NCI-H2196 treated with DMSO at 0.1 percent for 48 hours (cell line): Measurements from ENCODE around the gene B4GAT1.
"Not testable (repeated sequence)": the region's sequence is repeated elsewhere in the genome, so short reads cannot be mapped to it uniquely, and the experiment has no call there.

ENCODE experiments used
- DNase-seq: peaks from one replicate; lab custom pipeline; 2025; ENCODE audit not compliant: unreplicated experiment; lab: John Stamatoyannopoulos, UW

Gene B4GAT1

DNA sequence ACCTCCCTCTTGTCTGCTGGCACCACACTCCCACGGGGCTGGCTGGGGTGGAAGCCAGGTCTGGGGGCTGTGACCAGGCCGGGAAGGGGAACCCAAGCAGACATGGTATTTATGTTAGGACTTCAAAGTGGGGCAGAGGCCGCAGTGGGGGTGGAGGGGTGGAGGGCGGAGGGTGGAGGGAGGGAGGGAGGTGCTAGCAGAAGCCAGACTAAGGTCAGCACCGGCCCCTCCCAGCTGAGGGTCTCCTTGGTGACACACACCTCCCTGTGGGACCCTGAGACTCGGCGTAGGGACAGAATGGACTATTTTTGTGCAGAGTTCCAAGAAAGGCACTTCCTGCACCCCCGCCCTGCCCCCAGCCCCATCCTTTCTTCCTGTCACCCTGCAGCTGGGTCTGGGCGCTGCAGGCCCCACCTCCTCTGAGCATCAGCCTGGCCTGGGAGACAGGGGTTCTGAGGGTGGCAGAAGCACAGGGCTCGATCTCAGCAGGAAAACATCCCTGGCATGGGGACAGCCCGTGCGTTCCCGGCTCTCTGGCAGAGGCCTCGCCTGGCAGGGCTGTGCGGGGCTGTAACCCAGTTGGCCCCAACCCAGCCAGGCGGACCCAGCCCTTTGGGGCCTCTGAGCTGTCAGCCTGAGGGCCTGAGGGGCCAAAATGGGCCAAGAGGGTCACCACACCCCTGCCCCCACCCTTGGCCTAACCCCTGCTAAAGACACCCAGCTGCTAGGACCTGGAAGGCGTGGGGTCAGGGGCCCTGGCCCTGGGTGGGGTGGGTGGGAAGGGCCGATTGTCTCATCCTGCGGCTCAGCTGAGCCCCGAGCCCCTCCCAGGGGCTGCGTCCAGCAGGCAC, 20.9 kb downstream of the B4GAT1 start:
- DNase-seq: no peak

DNA sequence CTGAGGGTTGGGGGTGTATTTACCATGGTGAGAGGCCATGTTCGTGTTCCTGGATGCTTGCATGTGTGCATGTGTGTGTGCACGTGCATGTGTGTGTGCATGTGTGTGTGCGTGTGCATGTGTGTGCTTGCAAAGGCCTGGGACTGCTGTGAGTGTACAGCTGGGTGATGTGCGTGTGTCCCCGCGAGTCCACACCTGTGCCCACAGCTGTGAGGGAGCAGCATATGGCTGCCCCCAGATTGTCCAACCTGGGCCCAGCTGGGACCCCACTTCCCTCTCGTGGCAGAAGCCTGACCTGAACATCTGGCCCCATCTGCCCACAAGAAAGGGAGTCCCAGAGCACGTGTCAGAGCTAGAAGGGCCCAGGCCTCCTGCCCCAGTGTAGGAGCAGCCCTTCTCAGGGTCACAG, 22.2 kb downstream of the B4GAT1 start:
- no peak for DNase-seq

DNA sequence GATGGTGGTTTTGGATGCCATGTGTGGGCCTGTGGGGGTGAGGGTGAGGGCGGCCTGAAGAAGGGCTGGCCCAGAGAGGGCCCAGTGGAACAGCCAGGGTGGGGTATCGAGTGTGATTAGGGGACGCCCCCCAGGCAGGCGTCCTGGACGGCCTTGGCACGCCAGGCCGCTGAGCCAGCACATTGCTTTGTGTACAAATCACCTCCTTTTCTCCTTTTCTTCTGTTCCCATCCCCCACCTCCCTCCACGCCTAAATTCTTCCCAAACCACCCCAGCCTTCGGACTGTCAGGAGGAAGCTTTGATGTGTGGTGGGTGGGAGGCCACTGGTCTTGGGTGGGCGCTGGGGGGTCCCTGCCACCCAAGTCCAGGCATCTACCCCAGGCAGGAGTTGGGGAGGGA, 22.8 kb downstream of the B4GAT1 start:
- DNase-seq: no peak

DNA sequence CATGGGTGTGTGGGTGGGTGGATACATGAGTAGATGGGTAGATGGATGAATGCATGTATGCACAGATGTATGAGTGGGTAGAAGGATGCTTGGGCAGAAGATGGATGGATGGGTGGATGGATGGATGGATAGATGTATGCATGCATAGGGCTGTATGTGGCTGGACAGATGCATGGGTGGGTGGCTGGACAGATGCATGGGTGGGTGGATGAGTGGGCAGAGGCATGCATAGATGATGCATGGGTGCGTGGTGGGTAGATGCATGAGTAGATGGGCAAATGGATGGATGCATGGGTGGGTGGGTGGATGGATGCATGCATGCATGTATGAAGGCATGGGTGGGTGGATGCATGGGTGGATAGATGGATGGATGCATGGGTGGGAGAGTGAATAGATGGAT, 23.7 kb downstream of the B4GAT1 start:
- no peak for DNase-seq

DNA sequence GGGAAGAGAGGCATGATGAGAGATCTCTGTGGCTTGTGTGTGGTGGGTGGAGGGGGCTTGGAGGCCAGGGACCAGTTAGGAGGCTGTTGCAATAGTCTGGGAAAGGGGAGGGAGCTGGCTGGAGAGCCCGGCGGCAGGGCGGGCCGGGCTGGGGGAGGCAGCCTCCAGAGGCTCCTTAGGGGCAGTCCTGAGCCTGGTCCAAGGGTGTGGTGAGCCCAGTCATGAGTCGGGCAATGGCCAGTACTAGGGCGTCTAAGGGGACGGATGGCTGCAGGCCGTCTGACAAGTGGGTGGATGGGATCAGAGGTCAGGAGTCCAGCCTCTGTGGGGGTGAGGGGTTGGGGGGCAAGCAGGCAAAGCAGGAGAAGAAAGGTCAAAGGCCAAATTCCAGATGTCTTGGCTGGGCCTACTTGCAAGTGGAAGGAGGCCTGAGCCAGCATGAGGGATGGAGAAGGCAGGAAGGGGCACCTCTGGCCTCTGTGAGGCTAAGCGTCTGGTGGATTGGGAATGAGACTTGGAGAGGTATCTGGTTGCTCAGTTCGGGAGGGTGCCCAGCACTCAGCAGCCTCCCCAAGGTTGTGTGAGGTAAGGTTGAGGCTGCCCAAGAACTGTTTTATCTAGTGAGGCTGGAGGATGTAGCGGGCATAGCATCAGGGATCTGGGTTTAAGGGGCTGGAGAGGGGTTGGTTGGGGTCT, 24.5 kb downstream of the B4GAT1 start:
- DNase-seq: no peak

DNA sequence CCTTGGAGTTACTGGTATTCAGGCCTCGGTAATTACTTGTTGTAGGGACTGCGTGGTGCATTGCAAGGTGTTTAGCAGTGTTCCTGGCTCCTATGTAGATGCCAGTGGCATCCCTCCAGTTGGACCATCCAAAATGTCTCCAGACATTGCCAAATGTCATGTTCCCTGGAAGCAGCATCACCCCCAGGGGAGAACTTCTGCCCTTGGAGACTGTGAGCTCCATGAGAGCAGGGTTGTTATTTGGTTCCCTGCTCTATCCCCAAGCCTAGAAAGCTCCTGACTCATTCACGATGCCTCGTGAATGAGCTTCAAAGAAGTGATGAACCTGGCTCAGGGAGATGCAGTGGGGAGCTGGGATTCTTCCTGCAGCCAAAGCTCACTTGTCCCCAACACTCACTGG, 25.8 kb downstream of the B4GAT1 start:
- no peak for DNase-seq

DNA sequence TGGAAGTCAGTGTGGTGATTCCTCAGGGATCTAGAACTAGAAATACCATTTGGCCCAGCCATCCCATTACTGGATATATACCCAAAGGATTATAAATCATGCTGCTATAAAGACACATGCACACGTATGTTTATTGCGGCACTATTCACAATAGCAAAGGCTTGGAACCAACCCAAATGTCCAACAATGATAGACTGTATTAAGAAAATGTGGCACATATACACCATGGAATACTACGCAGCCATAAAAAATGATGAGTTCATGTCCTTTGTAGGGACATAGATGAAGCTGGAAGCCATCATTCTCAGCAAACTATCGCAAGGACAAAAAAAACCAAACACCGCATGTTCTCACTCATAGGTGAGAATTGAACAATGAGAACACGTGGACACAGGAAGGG, 26.7 kb downstream of the B4GAT1 start:
- not testable (repeated sequence) for DNase-seq

DNA sequence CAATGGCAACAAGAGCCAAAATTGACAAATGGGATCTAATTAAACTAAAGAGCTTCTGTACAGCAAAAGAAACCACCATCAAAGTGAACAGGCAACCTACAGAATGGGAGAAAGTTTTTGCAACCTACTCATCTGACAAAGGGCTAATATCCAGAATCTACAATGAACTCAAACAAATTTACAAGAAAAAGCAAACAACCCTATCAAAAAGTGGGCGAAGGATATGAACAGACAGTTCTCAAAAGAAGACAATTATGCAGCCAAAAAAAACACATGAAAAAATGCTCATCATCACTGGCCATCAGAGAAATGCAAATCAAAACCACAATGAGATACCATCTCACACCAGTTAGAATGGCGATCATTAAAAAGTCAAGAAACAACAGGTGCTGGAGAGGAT, 27.1 kb downstream of the B4GAT1 start:
- DNase-seq: not testable (repeated sequence)

DNA sequence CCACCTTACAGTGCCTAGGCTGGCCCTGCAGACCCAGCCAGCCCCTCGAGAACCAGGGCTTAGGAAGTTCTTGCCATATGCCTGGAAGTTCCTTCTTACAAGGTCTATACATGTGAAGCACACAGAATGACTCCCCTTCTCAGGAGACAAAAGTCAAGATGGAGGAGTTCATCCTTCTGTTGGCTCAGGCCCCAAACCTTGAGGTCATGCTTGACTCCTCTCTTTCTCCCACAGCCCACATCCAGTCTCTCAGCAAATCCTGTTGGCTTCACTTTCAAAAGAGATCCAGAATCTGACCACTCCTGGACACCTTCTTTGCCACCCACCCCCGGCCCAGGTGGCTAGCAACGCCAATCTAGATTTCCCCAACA, 28.8 kb downstream of the B4GAT1 start:
- no peak for DNase-seq

DNA sequence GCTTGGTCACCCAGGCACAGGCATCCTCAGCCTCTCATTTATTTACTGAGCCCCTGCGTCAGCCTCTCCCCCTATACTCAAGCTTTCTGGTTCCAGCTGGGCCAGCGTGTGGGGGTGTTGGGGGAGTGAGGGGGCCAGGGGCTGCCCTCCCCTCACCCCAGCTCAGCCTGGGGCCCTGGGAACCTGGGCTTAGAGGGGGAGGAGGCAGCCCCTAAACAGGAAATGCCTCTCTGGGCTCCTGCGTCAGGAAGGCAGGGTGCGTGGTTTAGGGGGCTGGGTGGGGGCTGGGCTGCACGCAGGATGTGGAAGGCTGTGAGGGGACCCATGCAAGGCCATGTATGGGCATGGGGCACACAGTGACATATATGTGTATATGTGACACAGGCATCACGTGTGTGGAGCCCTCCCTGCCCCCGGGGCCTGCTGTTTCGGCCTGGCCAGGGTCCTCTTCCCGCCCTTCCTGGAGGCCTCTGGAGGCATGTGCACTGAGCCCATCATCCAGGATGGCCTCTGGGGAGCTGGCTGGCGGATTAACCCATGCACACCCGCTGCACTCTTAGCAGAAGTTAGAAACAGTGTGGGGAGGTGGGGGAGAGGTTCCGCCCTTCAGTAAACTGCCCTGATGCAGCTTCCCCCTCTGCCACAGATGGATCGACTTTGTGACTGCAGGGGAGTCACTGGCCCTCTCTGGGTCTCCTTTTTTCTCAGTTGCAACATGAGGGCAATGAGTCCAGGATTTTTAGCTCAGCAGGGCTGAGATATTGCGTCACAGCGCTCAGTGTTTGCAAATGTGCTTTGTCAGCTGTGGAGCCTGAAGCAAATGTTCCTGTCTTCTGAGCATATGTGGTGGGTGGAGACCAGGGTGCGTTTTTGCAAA, 29.5 kb downstream of the B4GAT1 start:
- no peak for DNase-seq

DNA sequence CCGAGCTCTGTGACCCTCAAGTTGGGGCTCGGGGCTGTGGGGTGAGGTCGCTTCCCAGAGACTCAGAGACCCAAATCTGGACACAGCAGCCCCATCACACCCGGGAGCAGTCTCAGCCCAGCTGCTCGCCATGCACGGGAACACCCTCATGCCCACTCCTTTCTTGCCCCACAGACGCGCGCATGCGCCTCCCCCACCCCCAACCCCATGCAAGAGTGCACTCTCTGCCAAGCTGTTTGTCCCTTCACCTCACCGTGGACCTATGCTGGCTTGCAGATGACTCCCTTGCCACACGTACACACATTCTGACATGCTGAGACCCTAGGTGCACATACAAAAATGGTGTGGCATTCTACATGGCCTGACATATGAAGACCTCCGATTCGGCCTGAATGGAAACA, 30.1 kb downstream of the B4GAT1 start:
- no peak for DNase-seq

DNA sequence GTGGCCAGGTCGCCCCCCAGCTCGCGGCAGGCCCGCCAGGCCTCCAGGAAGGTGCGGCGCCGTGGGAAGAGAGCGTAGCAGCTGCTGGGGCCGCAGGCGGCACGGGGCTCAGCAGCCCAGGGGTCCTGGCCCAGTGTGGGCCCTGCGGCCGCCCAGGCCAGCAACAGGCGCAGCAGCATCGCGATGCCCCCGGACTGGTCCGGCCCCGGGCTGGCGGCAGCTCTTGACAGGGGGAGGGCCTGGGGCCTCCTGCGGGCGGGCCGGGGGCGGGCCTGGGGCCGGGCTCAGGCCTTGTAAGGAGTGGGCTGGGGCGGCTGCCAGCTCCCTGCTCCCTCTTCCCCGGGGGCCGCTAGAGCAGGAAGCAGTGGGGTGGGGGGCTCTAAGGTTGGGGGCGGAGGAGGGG, 30.6 kb downstream of the B4GAT1 start, which contains the start of gene CD248:
TSS of gene CD248 (minus strand) at position 196 of the 403 bp plus-strand sequence. CDS start at position 179, 17 bp downstream.
- no peak for DNase-seq

DNA sequence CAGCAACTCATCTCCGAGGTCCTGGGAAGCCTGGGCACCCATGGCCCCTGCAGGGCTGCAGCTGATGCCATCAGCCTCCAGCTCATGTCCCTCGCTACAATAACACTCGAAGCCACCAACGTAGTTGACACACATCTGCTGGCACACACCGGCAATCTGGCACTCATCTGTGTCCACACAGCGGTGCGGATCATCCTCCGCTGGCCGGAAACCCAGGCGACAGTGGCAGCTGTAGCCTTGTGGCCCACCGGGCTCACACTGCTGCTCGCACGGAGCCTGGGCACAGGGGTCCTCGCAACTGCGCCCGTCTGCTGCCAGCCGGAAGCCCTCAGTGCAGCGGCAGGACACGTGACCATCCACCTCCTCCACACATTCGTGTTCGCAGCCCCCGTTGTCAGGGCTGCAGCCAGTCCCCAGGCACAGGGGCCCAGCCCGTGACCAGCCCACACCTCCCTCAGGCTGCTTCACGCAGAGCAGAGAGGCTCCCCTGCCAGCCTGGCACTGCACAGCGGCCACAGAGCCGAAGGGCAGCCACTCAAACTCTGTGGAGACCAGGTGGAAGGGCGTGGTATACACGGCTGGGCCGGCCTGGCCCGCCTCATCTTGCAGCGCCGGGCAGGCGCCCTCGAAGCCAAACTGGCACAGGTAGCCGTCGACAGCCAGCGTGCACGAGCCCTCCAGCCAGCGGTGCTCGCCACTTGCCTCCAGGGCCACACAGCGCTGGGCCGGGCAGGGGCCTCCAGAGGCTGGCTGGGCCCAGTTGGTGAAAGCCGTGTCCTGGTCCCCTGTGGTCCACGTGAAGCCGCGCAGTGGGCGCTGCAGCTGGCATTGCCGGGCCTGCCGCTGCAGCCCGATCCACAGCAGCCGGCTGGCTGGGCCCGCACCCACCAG, 31.3 kb downstream of the B4GAT1 start:
- no peak for DNase-seq

DNA sequence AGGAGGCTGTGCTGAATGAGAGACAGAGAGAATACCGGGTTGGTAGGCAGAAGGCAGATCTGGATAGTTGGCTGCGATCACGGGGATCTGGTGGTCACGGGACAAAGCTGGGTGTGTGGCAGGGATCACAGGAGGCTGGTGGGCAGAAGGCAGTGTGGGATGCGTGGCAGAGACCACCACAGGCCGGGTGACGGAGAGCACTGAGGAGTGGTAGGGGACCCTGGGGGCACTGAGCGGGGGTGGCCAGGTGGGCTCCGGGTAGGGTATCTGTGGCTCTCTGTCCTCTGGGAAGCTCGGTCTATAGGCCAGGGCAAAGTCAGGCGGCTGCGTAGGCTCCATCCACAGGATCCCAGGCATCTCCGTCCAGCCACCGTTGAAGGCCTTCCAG, 31.9 kb downstream of the B4GAT1 start:
- no peak for DNase-seq

DNA sequence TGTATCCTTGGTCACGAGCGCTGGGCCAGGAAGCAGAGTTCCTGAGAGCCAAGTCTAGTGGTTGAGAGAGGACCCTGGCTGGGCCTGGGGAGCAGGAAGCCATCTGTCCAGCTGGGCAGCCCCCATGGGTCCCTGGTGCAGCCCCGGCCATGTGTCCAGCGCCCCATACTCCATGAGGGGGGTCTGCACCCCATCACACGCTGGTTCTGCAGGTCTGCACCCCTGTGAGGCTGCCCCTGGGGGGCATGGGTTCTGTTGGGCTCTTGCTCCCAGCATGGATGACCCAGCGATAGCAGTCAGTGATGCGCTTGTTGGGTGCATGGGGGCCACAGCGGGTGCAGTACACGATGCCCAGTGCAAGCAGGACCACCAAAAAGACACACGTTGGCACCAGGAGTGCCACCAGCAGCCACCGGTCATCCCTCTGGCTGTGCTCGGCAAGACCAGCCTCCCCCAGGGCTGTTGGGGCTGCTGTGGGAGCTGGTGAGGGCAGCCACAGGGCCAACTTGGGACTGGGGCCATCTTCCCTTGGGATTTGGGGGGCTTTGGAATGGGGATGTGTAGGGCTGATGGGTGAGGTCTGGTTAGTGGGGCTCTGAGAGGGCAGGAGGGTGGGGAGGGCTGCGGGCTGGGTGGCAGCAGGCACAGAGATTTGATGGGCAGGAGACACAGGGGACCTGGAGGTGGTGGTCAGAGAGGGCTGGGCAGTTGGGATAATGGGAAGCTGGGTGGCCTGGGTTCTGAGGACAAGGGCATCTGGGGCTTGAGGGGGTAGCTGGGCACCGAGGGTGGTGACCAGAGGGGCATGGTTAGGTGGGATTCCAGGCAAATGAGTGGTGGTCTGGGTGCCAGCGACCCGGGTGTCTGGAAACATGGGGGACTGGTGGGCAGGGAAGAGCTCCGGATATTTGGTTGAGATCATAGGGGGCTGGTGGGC, 32.6 kb downstream of the B4GAT1 start:
- DNase-seq: no peak

DNA sequence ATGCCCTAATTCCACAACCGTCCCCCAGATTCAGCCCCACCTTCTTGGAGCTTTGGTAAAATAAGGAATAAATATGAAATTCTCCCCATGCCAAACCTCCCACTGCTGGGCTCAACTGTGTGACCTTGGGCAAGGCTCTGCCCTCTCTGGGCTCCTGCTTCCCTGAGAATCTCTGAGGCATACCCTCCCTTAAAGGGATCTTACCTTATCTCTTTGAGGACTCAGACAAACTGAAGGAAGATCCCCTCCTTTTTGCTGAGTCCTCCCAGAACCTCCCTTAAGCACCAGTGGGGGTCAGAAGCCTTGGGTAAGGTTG, 33.3 kb downstream of the B4GAT1 start:
- no peak for DNase-seq

DNA sequence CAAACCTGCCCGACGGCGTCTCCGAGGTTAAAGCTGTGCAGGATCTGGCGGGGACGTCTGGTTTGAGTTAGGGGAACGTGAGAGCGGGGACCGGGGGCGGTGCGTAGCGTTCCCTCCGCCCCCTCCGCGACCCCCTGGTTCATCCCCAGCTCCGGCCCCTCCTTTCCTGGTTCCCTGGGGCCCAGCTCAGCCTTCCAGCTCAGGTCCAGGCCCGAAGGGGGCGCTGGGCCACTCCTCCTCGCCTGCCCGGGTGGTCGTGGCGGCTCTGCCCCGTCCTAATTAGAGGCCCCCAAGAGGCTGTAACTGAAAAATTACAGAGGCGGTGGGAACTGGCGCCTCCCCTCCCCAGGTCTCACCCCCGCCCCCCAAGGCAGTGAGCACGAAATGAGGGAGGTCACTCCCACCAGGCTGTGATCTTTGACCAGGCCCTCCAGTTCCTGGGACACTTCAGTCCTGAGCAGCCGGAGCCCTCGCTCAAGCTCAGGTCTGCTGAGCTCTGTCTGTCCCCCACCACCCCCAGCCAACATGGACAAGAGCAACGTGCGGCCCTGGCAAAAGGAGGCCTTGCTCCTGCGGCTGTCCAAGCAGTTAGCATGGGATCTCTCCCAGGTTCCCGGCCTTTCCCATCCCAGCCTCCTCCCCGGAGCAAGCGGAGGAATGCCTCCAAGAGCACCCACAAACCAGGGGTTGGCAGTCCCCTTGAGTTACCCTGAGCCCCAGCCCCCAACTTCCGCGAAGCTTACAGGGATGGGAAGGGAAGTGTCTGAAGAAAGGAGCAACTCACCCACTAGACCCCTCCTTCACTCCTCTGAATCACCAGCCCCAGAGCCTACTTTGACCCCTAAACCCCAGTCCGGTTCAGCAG, 33.9 kb downstream of the B4GAT1 start:
- DNase-seq: no peak

DNA sequence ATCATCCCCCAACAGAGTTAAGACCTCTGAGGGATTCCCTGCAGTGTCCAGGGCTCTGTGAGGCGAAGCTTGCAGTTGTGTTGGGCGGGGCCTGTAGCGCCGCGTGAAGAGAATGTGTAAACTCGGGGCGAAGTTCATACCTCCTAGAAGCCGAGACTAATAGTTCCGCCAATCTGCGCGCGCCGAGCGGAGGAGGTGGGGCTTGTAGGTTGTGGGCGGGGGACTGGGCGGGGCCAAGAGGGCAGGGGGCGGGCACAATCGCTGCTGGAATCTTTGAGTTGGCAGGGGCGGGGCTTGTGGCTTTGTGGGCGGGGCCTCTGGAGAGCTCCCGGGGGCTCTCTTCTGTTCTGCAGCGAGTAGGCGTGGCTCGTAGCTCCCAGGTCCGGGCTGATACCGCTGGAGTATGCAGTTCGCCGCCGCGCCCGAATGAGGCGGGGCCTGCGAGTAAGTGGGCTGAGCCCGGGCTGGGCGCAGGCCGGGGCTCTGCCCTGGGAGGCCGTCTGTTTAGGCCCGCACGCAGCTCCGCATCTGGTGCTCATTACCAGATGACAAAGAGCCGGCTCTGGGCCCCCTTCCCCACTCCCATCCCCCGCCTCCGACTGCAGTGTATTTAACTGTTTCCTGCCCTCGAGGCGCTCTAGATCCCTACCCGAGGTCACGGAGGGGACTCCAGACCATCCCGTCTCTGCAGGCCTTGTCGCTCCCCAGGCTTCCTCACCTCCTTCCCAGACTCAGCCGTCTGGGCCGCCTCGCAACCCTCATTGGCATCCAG, 34.7 kb downstream of the B4GAT1 start:
- peak; percentile 94 for DNase-seq
